ENCODE results near the gene TAS1R3.
A peak's percentile ranks its signal among the peaks of the same experiment; 100 is the strongest.
"Not testable (repeated sequence)": the region's sequence is repeated elsewhere in the genome, so short reads cannot be mapped to it uniquely, and the experiment has no call there.

Gene TAS1R3

DNA sequence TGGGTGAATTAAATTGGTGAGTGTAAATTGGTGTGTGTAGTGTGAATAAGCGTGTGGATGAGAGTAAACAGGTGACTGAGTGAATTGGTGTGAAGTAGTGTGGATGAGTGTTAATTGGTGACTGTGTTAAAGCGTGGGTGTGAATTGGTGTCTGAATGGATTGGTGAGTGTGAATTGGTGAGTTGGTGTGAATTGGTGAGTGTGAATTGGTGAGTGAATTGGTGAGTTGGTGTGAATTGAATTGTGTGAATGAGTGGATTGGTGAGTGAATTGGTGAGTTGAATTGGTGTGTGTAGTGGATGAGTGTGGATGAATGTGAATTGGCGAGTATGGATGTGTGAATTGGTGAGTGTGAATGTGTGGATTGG is 35.6 kb downstream of the TAS1R3 start:
- Histone ChIP-seq H3K4me3 (ENCODE audit: low read depth, low read length) (no peak overlapping the region), H3K9me3 (no peaks in the 10 kb centered on the region), H3K27me3 (no peaks in the 10 kb centered on the region), H3K36me3 (peaks cover 4% of the 10 kb centered on the region), H3K4me1 (peaks cover under 1% of the 10 kb centered on the region; the same call in 1 of the 2 replicates)
- TF ChIP-seq, protein P1, sequence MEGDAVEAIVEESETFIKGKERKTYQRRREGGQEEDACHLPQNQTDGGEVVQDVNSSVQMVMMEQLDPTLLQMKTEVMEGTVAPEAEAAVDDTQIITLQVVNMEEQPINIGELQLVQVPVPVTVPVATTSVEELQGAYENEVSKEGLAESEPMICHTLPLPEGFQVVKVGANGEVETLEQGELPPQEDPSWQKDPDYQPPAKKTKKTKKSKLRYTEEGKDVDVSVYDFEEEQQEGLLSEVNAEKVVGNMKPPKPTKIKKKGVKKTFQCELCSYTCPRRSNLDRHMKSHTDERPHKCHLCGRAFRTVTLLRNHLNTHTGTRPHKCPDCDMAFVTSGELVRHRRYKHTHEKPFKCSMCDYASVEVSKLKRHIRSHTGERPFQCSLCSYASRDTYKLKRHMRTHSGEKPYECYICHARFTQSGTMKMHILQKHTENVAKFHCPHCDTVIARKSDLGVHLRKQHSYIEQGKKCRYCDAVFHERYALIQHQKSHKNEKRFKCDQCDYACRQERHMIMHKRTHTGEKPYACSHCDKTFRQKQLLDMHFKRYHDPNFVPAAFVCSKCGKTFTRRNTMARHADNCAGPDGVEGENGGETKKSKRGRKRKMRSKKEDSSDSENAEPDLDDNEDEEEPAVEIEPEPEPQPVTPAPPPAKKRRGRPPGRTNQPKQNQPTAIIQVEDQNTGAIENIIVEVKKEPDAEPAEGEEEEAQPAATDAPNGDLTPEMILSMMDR (IDR thresholded peaks at IDR 0.05; ENCODE audit: low read depth, low read length) = no peak
- DNase-seq = no peak

DNA sequence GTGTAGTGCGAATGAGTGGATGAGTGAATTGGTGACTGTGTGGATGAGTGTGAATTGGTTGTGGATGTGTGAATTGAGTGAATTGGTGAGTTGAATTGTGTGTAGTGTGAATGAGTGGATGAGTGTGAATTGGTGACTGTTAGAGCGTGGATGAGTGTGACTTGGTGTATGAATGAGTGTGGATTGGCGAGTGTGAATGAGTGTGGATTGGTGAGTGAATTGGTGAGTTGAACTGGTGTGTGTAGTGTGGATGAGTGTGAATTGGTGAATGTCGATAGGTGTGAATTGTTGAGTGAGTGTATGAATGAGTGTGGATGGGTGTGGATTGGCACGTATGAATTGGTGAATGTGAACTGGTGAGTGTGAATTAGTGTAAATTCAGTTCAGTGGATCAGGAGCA is 36.2 kb downstream of the TAS1R3 start:
- H3K27me3 ChIP-seq = no peaks in the 10 kb centered on the region
- H3K4me3 ChIP-seq (ENCODE audit: low read depth, low read length) = no peak overlapping the region
- H3K4me1 ChIP-seq = peaks cover 3% of the 10 kb centered on the region; the same call in 1 of the 2 replicates
- TF ChIP-seq, protein P1 (IDR thresholded peaks at IDR 0.05; ENCODE audit: low read depth, low read length) = no peak
- no peak for DNase-seq
- H3K36me3 ChIP-seq = peaks cover 11% of the 10 kb centered on the region
- no peaks in the 10 kb centered on the region for H3K9me3 ChIP-seq

DNA sequence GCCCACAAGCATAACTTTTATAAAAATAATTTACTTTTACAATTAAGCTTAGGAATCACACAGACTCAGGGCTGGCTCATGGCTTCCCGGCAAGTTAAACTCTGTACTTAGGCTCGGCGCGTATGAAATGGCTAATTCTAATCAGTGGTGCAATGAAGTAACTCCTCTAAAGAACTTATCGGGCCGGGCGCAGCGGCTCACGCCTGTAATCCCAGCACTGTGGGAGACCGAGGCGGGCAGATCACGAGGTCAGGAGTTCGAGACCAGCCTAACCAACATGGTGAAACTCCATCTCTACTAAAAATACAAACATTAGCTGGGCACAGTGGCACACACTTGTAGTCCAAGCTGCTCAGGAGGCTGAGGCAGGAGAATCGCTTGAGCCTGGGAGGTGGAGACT is 39.0 kb downstream of the TAS1R3 start:
- DNase-seq = not testable (repeated sequence)

DNA sequence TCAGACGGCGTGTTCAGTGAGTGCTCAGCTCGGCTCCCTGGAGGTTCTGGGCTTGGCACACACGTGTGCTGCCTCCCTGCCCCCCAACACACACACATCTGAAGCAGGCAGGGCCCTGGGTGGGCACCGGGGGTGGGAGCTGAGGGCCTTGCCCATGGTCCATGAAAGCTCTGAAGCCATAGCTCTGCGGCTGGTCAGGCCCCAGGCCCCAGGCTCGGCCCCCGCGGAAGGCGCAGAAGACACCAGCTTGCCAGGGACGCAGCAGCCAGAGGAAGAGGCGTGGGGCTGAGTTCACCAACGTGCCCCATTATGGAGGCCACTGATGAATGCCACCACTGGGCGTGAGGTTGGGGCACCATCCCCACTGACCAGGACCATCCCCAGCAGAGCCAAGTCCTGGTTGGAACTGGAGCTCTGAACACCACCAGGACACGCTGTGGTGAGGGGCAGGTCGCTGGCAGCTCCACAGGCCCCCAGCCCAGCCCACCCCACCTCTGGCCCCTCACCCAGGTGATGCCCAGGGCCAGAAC is 39.8 kb downstream of the TAS1R3 start:
- TF ChIP-seq, protein P1 (IDR thresholded peaks at IDR 0.05; ENCODE audit: low read depth, low read length) = no peak
- DNase-seq = no peak
- Histone ChIP-seq H3K27me3 (no peaks in the 10 kb centered on the region), H3K36me3 (peaks cover 28% of the 10 kb centered on the region), H3K4me3 (ENCODE audit: low read depth, low read length) (no peak overlapping the region), H3K4me1 (peaks cover 3% of the 10 kb centered on the region; the same call in 1 of the 2 replicates), H3K9me3 (no peaks in the 10 kb centered on the region)

More for the DNA sequence above, 39.0 kb downstream of the TAS1R3 start:
- H3K27me3 ChIP-seq; H3K4me1 ChIP-seq; H3K9me3 ChIP-seq; H3K4me3 ChIP-seq (ENCODE audit: low read depth, low read length): not testable (repeated sequence)
- H3K36me3 ChIP-seq = peaks cover 28% of the 10 kb centered on the region

DNA sequence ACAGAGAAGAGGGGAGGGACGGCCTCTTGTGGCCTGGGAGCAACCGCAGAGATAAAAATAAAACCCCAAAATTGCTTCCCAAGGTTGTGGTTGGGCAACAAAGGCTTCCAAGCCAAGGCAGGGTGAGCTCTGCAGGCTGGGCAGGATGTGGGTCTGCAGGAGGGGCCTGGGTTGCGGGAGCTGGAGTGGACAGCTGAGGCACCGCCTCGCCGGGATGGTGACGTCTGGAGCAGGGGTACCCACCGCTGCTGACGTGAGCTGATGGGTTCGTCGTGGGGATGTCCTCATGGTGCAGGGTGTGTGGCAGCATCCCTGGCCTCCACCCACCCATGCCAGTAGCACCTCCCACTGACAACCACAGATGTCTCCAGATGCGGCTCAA is 40.3 kb downstream of the TAS1R3 start:
- no peak for DNase-seq
- Histone ChIP-seq H3K4me1 (peaks cover 3% of the 10 kb centered on the region; the same call in 1 of the 2 replicates), H3K4me3 (ENCODE audit: low read depth, low read length) (no peak overlapping the region), H3K9me3 (no peaks in the 10 kb centered on the region), H3K36me3 (peaks cover 28% of the 10 kb centered on the region), H3K27me3 (no peaks in the 10 kb centered on the region)
- TF ChIP-seq, protein P1 (IDR thresholded peaks at IDR 0.05; ENCODE audit: low read depth, low read length) = no peak

DNA sequence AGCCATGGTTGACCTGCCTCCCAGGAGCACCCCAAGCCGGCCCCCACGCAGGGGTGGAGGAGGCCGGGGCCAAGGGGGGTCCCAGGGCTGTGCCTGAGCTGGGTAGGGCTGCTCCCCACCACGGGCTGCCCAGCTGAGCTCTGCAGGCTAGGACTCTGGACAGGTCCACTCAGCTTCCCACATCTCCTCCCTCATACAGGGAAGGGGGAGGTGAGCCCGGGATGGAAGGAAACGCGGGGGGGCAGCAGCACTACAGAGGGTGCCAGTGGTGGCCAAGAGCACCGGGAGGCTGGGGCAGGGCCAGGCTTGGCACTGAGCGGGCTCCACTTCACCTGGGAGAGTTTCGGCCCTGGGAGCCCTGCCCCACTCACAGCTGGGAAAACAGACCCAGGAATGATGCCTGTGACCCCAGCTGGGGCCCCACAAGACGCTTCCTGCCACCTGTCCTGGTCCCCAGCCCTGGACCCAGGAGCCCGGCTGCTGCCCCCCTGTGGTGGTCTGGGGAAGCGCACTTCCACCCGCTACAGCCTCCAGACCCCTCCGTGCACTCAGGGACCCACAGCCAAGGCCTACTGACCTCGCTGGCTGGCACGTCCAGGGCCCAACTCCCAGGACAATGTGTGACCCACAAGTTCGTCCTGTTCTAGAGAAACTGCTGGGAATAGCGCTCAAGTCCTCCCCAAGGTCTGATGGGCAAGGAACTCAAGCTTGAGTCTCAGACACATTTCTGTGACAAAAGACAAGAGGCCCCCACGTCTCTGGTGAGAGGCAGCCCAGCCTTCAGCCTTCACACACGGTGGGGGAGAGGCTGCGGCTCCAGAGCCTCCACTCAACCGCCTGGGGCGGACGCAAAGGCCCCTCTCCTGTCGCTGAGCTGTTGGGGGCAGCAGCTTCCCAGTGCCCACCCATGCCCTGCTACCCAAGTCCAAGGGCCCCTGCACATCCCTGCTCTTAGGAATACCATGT is 40.9 kb downstream of the TAS1R3 start:
- H3K4me3 ChIP-seq (ENCODE audit: low read depth, low read length) = no peak overlapping the region
- peaks cover 3% of the 10 kb centered on the region; the same call in 1 of the 2 replicates for H3K4me1 ChIP-seq
- H3K9me3 ChIP-seq = no peaks in the 10 kb centered on the region
- H3K36me3 ChIP-seq = peaks cover 28% of the 10 kb centered on the region
- TF ChIP-seq, protein P1 (IDR thresholded peaks at IDR 0.05; ENCODE audit: low read depth, low read length) = peak; percentile 88
- H3K27me3 ChIP-seq = no peaks in the 10 kb centered on the region
- peak; percentile 82 for DNase-seq

All from BE2C (cell line).